ENCODE measurements around the gene RGS12. TPM values are rescaled to one million over a fixed set of nuclear protein-coding genes. Genes with fewer than 3 reads are reported as not detected.

Gene RGS12
- total RNA-seq, 1 donor from 2014 or later, result 67.5 TPM

GRCh38 chr4:3321295-3321889 lies 28.6 kb downstream of the RGS12 start:
- Mint-ChIP-seq H3K4me1 (ENCODE audit: unreplicated experiment) (peaks cover 24% of the 10 kb centered on the region), H3K9me3 (no peaks in the 10 kb centered on the region), H3K36me3 (peaks cover 31% of the 10 kb centered on the region), H3K4me3 (peak overlapping the region; percentile 40), H3K27ac (peak overlapping the region; percentile 82), H3K27me3 (no peaks in the 10 kb centered on the region)
- no peak for TF ChIP-seq CTCF (conservative IDR thresholded peaks at IDR 0.05)
- DNase-seq (ENCODE audit: extremely low spot score, unreplicated experiment), result no peak

- no peak for TF ChIP-seq CTCF (conservative IDR thresholded peaks at IDR 0.05)
- H3K4me3 Mint-ChIP-seq, result peak overlapping the region; percentile 40
- DNase-seq (ENCODE audit: extremely low spot score, unreplicated experiment), result no peak
- peaks cover 35% of the 10 kb centered on the region for H3K36me3 Mint-ChIP-seq
- H3K27me3 Mint-ChIP-seq, result no peaks in the 10 kb centered on the region
- H3K9me3 Mint-ChIP-seq, result no peaks in the 10 kb centered on the region
- peak overlapping the region; percentile 82 for H3K27ac Mint-ChIP-seq
- peaks cover 24% of the 10 kb centered on the region for H3K4me1 Mint-ChIP-seq (ENCODE audit: unreplicated experiment)
Measured at GRCh38 chr4:3322059-3322550, 29.3 kb downstream of the RGS12 start.

GRCh38 chr4:3323071-3323481 lies 30.3 kb downstream of the RGS12 start:
- H3K27ac Mint-ChIP-seq, result no peak overlapping the region
- DNase-seq (ENCODE audit: extremely low spot score, unreplicated experiment), result peak; percentile 57
- peaks cover 24% of the 10 kb centered on the region for H3K4me1 Mint-ChIP-seq (ENCODE audit: unreplicated experiment)
- no peak for TF ChIP-seq CTCF (conservative IDR thresholded peaks at IDR 0.05)
- H3K4me3 Mint-ChIP-seq, result no peak overlapping the region
- H3K27me3 Mint-ChIP-seq, result no peaks in the 10 kb centered on the region
- peaks cover 39% of the 10 kb centered on the region for H3K36me3 Mint-ChIP-seq
- H3K9me3 Mint-ChIP-seq, result no peaks in the 10 kb centered on the region

- peak; percentile 64 for DNase-seq (ENCODE audit: extremely low spot score, unreplicated experiment)
- Mint-ChIP-seq H3K27ac (no peak overlapping the region), H3K4me3 (no peak overlapping the region), H3K4me1 (ENCODE audit: unreplicated experiment) (peaks cover 24% of the 10 kb centered on the region), H3K9me3 (no peaks in the 10 kb centered on the region), H3K36me3 (peaks cover 44% of the 10 kb centered on the region), H3K27me3 (no peaks in the 10 kb centered on the region)
- no peak for TF ChIP-seq CTCF (conservative IDR thresholded peaks at IDR 0.05)
Measured at GRCh38 chr4:3324093-3324815, 31.4 kb downstream of the RGS12 start.

- Mint-ChIP-seq H3K4me1 (ENCODE audit: unreplicated experiment) (peaks cover 14% of the 10 kb centered on the region), H3K36me3 (peaks cover 36% of the 10 kb centered on the region), H3K4me3 (no peak overlapping the region), H3K27ac (no peak overlapping the region), H3K27me3 (no peaks in the 10 kb centered on the region), H3K9me3 (no peaks in the 10 kb centered on the region)
- peak; percentile 39 for DNase-seq (ENCODE audit: extremely low spot score, unreplicated experiment)
- TF ChIP-seq CTCF (conservative IDR thresholded peaks at IDR 0.05), result no peak
Measured at GRCh38 chr4:3328814-3329663, 36.2 kb downstream of the RGS12 start.

Data from type B pancreatic cell (in vitro differentiated cells).